VCaP (cell line): ENCODE results near the gene BIRC7.
"Not testable (repeated sequence)": the region's sequence is repeated elsewhere in the genome, so short reads cannot be mapped to it uniquely, and the experiment has no call there.

Source experiments
- H3K27ac ChIP-seq: fragments of 450-650 bp; 2 replicates; pipeline ENCODE4 v1.5.1; 2017
- TF ChIP-seq, protein P1 (sequence below): fragments of 450-650 bp; conservative IDR thresholded peaks from 2 replicates; pipeline ENCODE4 v1.5.1; 2017; ENCODE audit warnings: mild to moderate bottlenecking, moderate library complexity

BIRC7 gene

GRCh38 chr20:63216849-63217471 lies 18.7 kb upstream of the BIRC7 start:
- peak overlapping the region; percentile 99 for H3K27ac ChIP-seq
- TF ChIP-seq, protein P1, sequence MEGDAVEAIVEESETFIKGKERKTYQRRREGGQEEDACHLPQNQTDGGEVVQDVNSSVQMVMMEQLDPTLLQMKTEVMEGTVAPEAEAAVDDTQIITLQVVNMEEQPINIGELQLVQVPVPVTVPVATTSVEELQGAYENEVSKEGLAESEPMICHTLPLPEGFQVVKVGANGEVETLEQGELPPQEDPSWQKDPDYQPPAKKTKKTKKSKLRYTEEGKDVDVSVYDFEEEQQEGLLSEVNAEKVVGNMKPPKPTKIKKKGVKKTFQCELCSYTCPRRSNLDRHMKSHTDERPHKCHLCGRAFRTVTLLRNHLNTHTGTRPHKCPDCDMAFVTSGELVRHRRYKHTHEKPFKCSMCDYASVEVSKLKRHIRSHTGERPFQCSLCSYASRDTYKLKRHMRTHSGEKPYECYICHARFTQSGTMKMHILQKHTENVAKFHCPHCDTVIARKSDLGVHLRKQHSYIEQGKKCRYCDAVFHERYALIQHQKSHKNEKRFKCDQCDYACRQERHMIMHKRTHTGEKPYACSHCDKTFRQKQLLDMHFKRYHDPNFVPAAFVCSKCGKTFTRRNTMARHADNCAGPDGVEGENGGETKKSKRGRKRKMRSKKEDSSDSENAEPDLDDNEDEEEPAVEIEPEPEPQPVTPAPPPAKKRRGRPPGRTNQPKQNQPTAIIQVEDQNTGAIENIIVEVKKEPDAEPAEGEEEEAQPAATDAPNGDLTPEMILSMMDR = no peak

DNA sequence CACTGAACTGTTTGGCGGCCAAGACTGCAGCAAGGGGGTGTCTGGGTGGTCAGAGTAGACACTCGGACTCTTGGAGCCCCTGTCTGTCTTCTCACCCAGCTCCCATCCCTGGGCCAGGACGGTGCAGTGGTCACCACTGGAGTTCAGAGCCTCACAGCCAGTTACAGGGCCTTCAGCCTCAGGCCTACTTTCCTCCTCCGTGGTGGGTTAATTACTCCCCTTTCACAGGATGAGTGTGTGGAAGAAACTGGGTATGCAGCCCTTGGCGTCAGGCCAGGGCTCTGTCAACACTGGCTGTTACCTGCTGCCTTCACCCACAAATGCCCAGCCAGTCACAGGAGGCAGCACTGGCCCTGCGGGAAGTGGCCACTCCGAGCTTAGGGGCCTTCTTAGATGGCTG lies 18.0 kb upstream of the BIRC7 start:
- TF ChIP-seq, protein P1 = no peak
- H3K27ac ChIP-seq = peak overlapping the region; percentile 99

- TF ChIP-seq, protein P1 = no peak
- no peak overlapping the region for H3K27ac ChIP-seq
Observed at GRCh38 chr20:63218701-63219446, 16.8 kb upstream of the BIRC7 start.

GRCh38 chr20:63219447-63219821 lies 16.3 kb upstream of the BIRC7 start:
- TF ChIP-seq, protein P1 = no peak
- H3K27ac ChIP-seq = no peak overlapping the region

- no peak overlapping the region for H3K27ac ChIP-seq
- TF ChIP-seq, protein P1 = no peak
Observed at GRCh38 chr20:63219866-63220521, 15.7 kb upstream of the BIRC7 start.

GRCh38 chr20:63220696-63221399 lies 14.9 kb upstream of the BIRC7 start:
- no peak overlapping the region for H3K27ac ChIP-seq

DNA sequence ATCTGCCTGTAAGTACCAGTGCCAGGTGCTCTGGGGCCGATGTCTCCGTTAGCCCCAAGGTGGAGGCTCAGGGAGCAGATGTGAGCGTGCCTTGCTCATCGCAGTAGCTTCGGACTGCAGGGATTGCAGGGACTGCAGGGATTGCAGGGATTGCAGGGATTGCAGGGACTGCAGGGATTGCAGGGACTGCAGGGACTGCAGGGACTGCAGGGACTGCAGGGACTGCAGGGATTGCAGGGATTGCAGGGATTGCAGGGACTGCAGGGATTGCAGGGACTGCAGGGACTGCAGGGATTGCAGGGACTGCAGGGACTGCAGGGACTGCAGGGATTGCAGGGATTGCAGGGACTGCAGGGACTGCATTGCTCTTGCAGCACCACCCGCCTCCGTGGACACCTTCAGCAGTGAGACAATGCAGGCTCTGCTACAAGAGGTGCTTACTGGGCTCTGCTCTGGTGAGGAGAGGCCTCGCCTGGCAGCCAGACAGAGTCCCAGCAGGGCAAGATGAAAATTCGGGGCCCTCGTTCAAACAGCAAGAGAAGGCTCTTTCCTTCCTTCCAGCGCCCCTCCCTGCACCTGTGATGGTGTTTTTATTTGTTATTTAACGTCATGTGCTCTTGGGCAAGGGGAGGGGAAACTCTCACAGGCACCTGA lies 14.2 kb upstream of the BIRC7 start:
- H3K27ac ChIP-seq = not testable (repeated sequence)

More at GRCh38 chr20:63220696-63221399, 14.9 kb upstream of the BIRC7 start:
- TF ChIP-seq, protein P1 = no peak
